Stimulated activated effector memory CD8-positive, alpha-beta T cell treated with anti-CD3 and anti-CD28 coated beads, Interleukin-12 subunit alpha, Interleukin-12 subunit beta, amount 100 ng/mL, for 72 hours (primary cell): ENCODE measurements around the gene TBRG1.
A peak's percentile ranks its signal among the peaks of the same experiment; 100 is the strongest.

Experiments used
- ATAC-seq: fragments of 150-1000 bp; cut with Tn5 transposase; 2 replicates; pipeline ENCODE4 v1.10.0; 2021
- DNase-seq, 2 donors: peaks; one replicate each; pipeline ENCODE4 v3.0.0; 2021 to 2022; ENCODE audit warnings: low spot score in 2 of 2
- H3K27ac Mint-ChIP-seq: one replicate; pipeline ENCODE4 v1.8.0; 2022; ENCODE audit warnings: mild to moderate bottlenecking, mixed read lengths
- H3K36me3 Mint-ChIP-seq: one replicate; pipeline ENCODE4 v1.8.0; 2022; ENCODE audit warnings: mild to moderate bottlenecking, mixed read lengths
- H3K4me1 Mint-ChIP-seq: one replicate; pipeline ENCODE4 v1.8.0; 2022; ENCODE audit warnings: mixed read lengths
- H3K4me3 Mint-ChIP-seq: one replicate; pipeline ENCODE4 v1.8.0; 2022; ENCODE audit warnings: mild to moderate bottlenecking, mixed read lengths
- H3K9me3 Mint-ChIP-seq: one replicate; pipeline ENCODE4 v1.8.0; 2022; ENCODE audit warnings: mixed read lengths

The TBRG1 gene

DNA sequence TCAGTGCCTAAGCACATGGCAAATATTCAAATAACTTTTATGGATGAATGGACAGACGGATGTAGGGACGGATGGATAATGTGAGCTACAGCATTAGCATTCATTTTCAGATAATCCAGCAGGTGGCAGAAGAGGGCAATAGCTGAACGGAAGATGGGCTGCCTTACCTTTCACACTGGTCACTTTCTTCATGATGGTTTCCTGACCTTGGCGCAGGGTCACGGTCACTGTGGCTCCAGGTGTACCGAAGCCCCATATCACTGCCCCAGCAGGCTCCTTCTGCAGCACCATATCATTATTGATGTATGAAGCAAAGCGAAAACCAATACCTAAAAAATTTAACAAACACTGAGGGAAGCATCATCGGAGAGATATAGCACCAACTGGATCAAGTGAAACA, 46.5 kb downstream of the TBRG1 start:
- Mint-ChIP-seq H3K27ac (no peak overlapping the region), H3K4me3 (no peak overlapping the region), H3K36me3 (peaks cover 9% of the 10 kb centered on the region), H3K4me1 (peaks cover 14% of the 10 kb centered on the region), H3K9me3 (no peaks in the 10 kb centered on the region)
- ATAC-seq (no peak), DNase-seq (peak; percentile 28 to 67)

DNA sequence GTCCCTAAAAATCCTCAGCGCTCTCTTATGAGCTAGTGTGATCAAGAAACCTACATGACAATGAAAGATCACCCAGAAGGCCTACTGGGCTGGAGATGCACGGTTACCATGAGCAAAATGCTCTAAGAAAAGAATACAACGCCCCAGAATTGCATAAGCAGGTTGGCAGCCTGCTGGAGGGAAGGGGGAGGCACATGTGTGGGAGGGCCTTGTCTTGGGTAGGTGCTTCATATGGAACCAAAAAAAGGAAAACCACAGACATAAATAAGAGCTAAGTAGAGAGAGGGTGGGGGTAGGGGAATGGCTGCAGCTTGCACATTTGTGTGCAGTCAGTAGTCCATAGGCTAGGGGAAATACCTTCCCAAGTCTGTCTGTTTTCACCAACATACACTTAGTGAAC, 48.1 kb downstream of the TBRG1 start:
- no peak overlapping the region for H3K27ac Mint-ChIP-seq

DNA sequence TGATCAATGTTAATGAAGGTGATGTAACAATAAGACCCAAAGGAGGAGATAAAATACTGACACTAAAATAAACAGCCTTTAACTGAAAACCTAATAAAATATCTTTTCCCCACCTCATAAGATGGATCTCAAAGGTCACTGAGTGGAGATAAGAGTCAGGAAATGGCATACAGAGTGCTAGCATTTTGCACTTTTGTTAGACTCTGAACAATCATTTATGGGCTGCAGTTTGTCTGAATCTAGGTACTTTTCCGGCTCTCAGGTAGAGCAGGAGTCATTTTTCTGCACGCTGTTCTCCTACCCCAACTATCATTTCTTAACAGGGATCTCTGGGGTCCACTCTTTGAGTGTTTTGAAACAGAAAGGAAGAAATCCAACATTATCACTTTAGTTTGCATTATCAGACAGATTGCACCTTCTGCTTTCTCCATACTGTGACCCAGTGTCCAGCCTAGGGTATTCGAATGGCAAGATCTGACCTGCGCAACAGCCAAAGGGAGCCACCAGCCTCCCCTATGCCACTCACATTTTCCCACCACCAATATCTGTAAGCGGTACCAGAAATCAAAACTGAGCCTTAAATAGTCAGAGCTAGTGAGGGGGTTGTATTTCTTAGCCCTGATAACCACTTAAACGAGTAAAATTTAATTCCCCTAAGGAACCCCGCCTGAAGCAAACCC, 50.0 kb downstream of the TBRG1 start:
- no peak for ATAC-seq
- H3K27ac Mint-ChIP-seq: peak overlapping the region; percentile 96

More for the DNA sequence above, 48.1 kb downstream of the TBRG1 start:
- DNase-seq (peak in 1 of 2 donors; percentile 46), ATAC-seq (no peak)
- Mint-ChIP-seq H3K36me3 (peaks cover 17% of the 10 kb centered on the region), H3K4me3 (no peak overlapping the region), H3K9me3 (no peaks in the 10 kb centered on the region), H3K4me1 (peaks cover 18% of the 10 kb centered on the region)

GRCh38 chr11:124673333-124674167, 50.9 kb downstream of the TBRG1 start, which contains the start of the genes SIAE and SPA17:
SIAE (minus strand) TSS chr11:124673739; CDS start chr11:124673708, 31 bp downstream.
SPA17 (plus strand) TSS chr11:124673904; CDS start chr11:124675265, 1,361 bp downstream.
- peak; percentile 94 for ATAC-seq
- Mint-ChIP-seq H3K4me3 (peak within 1 kb of the TSS; percentile 76), H3K27ac (peak within 1 kb of the TSS; percentile 96), H3K9me3 (no peaks in the 10 kb centered on the region), H3K36me3 (peaks cover 17% of the 10 kb centered on the region), H3K4me1 (peaks cover 18% of the 10 kb centered on the region)
- peak; percentile 71 to 94 for DNase-seq

More for the DNA sequence above, 50.0 kb downstream of the TBRG1 start:
- H3K4me3 Mint-ChIP-seq: peak overlapping the region; percentile 76
- H3K36me3 Mint-ChIP-seq: peaks cover 17% of the 10 kb centered on the region
- no peaks in the 10 kb centered on the region for H3K9me3 Mint-ChIP-seq
- H3K4me1 Mint-ChIP-seq: peaks cover 18% of the 10 kb centered on the region
- no peak for DNase-seq

DNA sequence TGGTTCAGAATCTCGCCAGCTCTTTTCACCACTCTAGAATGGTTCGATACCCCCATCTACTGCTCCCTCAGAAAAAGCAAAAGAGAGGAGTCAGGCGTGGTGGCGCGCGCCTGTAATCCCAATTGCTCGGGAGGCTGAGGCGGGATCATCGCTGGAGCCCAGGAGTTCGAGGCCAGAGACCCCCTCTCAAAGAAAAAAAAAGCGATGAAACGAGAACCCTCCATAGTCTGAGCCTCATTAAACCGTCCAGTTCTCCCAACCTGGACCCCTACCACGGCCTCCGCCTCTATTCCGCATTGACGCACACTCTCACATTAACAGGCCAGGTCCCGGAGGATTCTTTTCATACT, 51.5 kb downstream of the TBRG1 start:
- Mint-ChIP-seq H3K4me3 (peak overlapping the region; percentile 76), H3K9me3 (no peaks in the 10 kb centered on the region), H3K4me1 (peaks cover 18% of the 10 kb centered on the region), H3K36me3 (peaks cover 17% of the 10 kb centered on the region), H3K27ac (peak overlapping the region; percentile 96)
- ATAC-seq (no peak), DNase-seq (peak in 1 of 2 donors; percentile 52)

DNA sequence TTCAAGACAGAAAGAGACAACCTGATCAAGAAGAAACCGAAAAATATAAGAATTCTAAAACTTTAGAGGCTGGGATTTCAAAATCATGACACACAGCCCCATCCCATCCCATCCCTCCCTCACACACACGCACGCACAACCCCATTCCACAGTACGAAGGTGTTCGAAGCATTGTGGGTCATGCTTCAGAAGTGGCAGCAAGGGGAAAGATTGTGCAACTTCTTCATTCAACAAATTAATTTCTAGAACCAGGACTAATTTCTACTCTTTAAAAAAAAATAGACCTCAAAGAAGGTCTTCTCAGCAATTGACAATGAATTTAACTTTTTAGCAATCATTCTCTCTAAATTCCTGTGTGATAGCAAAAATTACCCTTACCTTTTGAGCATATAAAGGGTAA, 51.9 kb downstream of the TBRG1 start:
- Mint-ChIP-seq H3K27ac (peak overlapping the region; percentile 96), H3K9me3 (no peaks in the 10 kb centered on the region), H3K36me3 (peaks cover 17% of the 10 kb centered on the region), H3K4me1 (peaks cover 18% of the 10 kb centered on the region), H3K4me3 (peak overlapping the region; percentile 76)
- ATAC-seq (no peak), DNase-seq (no peak)

DNA sequence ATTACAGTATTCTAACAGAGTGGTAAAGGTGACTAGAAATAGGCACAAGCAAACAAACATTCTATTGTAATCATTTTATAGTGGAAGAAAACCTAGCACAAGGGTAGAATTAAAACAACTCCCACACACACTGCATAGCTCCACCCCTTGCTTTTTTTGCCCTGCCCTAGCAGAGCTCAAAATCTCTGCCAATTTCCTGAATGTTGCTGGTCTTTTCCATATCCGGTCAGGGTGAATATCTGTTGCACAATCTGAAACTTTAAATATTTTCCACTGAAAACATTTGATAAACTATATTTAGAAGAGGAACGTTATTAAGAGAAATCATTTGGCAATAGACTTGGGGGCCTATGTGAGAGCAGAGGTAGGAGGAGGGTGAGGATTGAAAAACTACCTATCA, 53.7 kb downstream of the TBRG1 start:
- DNase-seq (no peak), ATAC-seq (no peak)
- H3K36me3 Mint-ChIP-seq: peaks cover 17% of the 10 kb centered on the region
- no peaks in the 10 kb centered on the region for H3K9me3 Mint-ChIP-seq
- peaks cover 12% of the 10 kb centered on the region for H3K4me1 Mint-ChIP-seq
- H3K4me3 Mint-ChIP-seq: no peak overlapping the region
- H3K27ac Mint-ChIP-seq: no peak overlapping the region

GRCh38 chr11:124678416-124678815, 55.8 kb downstream of the TBRG1 start:
- DNase-seq: no peak
- no peak overlapping the region for H3K27ac Mint-ChIP-seq
- H3K9me3 Mint-ChIP-seq: peaks cover 9% of the 10 kb centered on the region
- ATAC-seq: no peak
- H3K4me3 Mint-ChIP-seq: no peak overlapping the region
- H3K36me3 Mint-ChIP-seq: peaks cover 16% of the 10 kb centered on the region
- peaks cover 6% of the 10 kb centered on the region for H3K4me1 Mint-ChIP-seq

DNA sequence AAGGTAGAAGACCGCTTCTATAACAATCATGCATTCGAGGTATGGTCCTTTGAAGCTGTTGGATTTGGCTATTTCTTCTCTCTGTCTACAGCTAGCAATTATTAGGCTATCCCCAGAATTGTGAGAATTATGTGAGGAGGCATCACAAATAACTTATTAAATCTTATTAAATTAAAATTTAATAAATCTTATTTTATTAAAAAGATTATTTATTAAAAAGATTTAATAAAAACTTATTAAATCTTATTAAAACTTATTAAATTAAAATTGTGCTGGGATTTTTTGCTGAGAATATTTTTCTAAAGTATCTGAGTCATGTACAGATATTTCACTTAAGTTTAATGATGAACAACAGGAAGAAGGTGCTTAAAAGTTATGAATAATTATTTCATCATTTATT, 58.8 kb downstream of the TBRG1 start:
- no peak for DNase-seq
- peaks cover 9% of the 10 kb centered on the region for H3K9me3 Mint-ChIP-seq
- ATAC-seq: no peak
- no peak overlapping the region for H3K27ac Mint-ChIP-seq
- H3K4me1 Mint-ChIP-seq: no peaks in the 10 kb centered on the region
- H3K36me3 Mint-ChIP-seq: no peaks in the 10 kb centered on the region
- H3K4me3 Mint-ChIP-seq: no peak overlapping the region

DNA sequence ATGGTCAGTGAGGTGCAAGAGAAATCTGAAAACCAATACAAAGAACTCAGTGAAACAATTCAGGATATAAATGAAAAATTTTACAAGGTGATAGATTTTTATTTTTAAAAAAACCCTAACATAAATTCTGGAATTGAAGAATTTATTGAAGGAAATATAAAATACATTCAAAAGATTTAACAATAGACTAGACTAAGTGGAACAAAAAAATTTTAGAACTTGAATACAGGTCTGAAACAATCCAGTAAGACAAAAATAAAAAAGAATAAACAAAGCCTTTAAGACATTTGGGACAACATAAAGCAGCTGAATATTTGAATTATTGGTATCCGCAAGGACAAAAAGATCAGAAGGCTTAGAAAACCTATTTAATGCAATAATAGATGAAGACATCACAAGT, 59.8 kb downstream of the TBRG1 start:
- H3K4me3 Mint-ChIP-seq: no peak overlapping the region
- H3K9me3 Mint-ChIP-seq: peaks cover 13% of the 10 kb centered on the region
- H3K27ac Mint-ChIP-seq: no peak overlapping the region
- no peaks in the 10 kb centered on the region for H3K4me1 Mint-ChIP-seq
- DNase-seq (no peak), ATAC-seq (no peak)
- no peaks in the 10 kb centered on the region for H3K36me3 Mint-ChIP-seq
